Head of caudate nucleus (tissue), 42 donors: ENCODE data around the gene POLDIP3.

ENCODE experiments used
- DNase-seq, 42 donors: peaks; one replicate each; pipeline versions ENCODE4 v3.0.0 to v3.0.0-alpha.2; 2020 to 2021; ENCODE audit warnings: mixed read lengths in 7 of 42
- intact Hi-C: fragments of 100-400 bp; cut with DNase I; formaldehyde crosslinking; loops from one replicate; pipeline ENCODE4 v1.15.0; 2022

The POLDIP3 gene

DNA sequence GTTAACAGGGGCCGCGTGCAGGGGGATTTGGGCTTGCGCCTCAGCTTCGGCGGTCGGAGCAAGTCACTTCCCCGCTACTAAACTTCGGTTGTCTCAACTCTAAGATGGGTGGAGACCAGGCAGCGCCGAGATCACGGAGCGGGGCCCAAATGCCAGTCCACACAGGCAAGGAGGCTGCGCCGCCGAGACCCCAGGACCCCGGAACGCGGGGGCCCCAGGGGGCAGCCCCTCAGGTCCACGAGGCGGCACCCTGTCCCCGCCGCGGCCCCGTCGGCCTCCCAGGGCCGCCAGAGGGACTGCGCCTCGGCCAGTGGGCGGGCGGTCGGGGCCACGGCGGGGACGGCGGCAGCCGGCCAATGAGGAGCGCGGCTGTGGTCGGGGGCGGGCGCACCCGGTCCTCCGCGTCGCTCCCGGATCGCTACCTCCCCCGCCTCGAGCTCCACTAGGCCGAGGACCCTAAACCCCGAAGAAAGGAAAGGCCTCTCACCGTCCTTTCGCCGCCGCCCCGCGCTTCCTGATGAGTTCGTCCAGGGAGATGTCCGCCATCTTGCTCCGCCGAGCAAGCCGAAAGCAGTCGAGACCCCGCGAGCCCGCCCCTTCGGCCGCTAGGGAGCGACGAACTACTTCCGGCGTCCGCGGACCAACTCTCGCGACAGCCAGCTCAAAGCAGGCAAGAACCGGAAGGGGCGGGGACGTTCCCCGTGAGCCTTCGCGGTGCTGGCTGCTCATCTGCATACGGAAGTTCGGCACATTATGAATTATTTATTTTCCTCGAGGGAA, at the start of gene POLDIP3:
Gene POLDIP3, minus strand, starts transcription at position 572 of the 780 bp plus-strand sequence. Its CDS starts 26 bp downstream, at position 546.
- intact Hi-C loops: no loop called here

DNA sequence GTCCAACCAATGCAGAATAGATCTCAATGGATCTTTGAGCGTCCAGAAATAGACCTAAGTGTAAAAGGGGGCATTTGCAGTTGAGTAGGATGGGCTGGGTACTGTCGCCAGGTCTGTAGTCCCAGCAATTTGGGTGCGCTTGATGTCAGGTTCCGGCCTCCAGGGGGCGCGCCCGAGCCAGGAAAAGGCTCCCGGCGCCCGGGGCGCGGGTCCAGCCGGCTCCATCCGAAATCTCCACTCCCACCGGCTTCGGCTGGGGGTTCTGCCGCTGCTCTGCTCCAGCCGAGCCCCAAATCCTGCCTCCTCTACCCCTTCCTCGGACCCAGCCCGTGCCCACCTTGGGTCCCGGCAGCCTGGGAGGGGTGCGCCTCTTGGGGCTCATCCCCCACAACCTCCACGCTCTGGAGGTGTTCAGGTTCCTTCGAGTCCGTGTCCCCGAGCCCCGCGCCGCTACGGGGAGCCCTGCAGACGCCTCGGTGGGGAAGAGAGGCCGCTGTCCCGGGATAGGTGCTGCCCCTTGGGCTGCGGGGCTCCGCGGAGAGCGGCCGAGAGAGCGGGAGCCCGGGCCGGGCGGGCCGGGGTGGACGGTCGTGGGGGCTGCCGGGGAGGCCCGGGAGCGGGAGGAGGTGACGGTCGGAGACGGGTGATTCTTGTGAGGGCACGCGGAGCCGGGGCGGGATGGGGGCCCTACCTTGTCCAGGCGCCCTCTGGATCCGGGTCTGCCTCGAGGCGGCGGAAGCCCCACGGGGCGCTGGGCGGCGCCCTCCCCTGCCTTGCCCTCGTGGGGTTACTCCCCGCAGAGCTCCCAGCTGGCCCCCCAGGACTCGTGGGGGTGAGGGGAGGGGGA, 47.5 kb upstream of the POLDIP3 start:
- intact Hi-C loops: no loop called here
- DNase-seq: peak; percentile 64 to 92 (median 82)

More for the DNA sequence above, at the start of gene POLDIP3:
- peak; percentile 97 to 100 (median 99) for DNase-seq

GRCh38 chr22:42656578-42656977, 41.9 kb upstream of the POLDIP3 start:
- intact Hi-C loops: no loop called here
- no peak for DNase-seq

DNA sequence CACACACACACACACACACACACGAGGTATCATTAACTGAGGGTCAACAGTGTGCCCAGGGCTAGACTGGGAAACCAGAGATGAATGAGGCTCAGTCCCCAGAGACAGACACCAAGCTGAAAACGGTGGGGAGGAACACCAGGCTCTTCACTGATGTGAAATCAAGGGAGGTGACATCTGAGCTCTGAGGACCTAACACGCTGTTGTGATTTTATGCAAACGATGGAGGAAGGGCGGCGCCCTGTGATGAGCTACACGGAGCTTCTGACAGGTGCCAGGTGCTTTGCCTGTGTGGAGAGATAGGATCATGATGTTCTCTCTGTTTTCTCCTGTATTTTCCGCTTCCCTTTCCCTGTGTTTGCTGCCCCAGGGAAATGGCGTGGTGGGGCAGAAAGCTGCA, 41.0 kb upstream of the POLDIP3 start:
- intact Hi-C loops: no loop called here
- DNase-seq: peak in 1 of 42 donors; percentile 30

DNA sequence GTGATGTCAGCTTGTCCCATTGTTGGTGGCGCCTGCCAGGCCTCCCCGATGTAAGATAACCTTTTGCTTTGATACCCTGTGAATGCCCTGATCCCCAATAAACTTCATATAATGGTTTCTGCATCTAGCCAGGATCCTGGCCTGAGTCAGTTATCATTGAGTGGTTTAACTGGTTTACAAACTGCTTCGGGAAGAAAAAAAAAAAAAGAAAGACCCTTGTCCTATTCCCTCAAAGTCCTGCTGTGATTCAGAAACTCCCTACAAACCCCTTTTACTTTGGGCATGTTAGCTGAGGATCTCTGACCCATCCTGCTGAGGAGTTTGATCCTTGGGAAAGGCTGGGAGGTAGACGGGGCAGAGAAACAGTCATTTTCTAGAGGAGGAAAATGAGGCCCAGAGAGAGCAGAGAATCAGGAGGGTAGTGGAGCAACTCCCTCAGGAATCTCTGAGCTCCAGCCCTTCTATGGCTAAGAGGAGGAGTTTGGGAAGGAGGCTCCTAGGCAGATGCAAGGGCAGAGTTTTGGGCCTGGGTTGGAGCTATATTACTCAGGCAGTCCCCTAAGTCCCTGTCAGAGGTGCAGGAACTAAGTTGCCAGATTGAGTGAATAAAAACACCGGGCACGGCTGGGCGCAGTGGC, 39.9 kb upstream of the POLDIP3 start:
- no peak for DNase-seq
- intact Hi-C loops: no loop called here

- DNase-seq: no peak
- intact Hi-C loops: no loop called here
Observed at GRCh38 chr22:42653999-42654398, 39.3 kb upstream of the POLDIP3 start.

GRCh38 chr22:42651134-42651533, 36.5 kb upstream of the POLDIP3 start:
- DNase-seq: no peak
- intact Hi-C loops: no loop called here

DNA sequence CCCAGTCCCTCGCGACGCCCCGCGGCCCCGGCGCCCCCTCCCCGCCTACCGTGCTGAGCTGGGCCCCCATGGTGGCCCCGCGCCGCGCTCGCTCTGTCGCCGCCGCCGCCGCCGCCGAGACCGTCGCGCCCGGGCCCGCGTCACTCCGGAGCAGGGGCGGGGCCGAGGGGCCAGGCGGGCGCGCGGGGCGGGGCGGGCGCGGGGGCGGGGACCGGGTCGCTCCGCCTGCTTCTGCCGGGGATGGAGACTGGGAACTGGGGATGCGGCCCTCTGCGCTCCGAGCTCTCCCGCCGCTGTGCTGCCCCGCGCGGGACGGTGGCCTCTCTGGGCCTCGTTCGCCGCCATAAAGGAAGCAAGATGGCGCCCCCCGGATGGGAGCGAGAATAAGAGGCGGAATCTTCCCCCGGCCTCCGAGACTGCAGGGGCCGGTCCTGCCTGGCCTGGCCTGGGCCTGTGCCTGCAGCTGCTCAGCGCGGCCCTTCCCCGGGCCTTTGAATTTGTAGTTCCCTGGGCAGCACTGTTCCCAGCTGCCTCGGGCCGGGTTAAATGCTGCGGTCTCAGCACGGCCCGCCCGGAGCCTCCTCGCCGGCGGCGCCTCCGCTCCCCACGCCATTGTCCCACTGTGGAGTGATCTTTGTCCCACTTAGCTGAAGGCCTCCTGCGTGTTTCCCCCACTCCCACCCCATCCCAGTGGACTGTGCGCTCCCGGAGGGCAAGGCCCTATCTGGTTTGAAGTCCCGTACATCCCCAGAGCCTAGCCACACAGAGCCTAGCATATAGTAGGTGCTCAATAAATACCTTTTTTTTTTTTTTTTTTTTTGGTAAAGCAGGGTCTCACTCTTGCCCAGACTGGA, 34.8 kb upstream of the POLDIP3 start, which contains the start of gene CYB5R3:
Gene CYB5R3, minus strand, starts transcription at position 147 of the 854 bp plus-strand sequence. Its CDS starts 77 bp downstream, at position 70.
- intact Hi-C loops: no loop called here
- peak; percentile 52 to 94 (median 85) for DNase-seq

GRCh38 chr22:42648368-42649245, 33.9 kb upstream of the POLDIP3 start:
- intact Hi-C loops: no loop called here
- peak in 32 of 42 donors; percentile 3 to 64 (median 32) for DNase-seq

DNA sequence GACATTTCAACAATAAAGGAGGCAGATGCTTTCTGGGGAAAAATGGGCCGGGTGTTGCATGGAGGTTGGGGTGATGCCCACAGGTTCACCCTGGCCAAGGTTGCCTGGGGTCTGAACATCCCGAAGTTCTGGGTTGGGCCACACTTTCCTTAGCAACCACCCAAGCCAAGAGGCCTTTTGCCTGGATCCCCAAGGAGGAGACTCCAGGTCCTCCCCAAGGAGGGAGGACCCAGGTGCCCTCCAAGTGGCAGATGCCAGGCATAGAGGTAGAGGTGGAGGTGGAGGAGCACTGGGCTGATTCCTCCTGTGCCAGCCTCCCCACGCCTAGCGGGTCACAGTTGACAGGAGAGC, 33.3 kb upstream of the POLDIP3 start:
- intact Hi-C loops: no loop called here
- no peak for DNase-seq

DNA sequence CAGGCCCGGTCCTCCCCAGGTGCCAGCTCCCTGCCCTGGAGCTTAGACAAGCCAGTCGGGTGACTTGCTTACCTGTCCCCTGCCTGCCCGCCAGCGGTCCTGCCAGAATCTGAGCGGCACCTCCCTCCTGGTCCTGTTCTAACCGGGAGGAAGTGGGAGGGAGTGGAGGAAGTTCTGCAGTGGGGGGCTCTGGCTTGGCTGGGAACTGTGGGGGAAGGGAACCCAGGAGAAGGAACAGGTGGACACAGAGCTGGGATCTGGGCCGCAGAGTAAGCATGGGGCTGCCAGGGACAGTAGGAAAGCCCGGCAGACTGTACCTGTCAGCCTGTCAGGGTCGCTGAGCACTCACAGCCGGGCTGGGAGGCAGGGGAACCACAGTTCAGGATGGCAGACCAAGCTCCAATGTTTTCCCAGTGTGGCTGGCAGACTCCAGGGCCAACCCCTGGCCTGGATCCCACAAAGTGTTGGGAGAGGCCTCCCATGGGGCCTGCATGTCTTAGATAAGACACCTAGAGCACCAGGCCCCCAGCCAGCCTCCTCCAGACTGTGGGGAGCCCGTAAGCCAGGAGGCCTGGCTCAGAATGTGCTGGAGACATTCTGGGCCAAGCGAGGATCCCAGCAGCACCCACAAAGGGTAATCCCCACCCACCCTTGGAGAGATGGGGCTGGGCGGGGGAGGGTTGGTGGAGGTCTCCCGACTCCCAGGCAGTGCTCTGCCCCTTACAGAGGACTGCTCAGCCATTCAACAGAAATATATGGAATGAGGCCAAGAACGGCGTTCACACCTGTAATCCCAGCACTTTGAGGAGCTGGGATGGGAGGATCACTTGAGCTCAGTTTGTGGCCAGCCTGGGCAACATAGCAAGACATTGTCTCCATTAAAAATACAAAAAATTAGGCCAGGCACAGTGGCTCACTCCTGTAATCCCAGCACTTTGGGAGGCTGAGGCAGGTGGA, 32.2 kb upstream of the POLDIP3 start:
- intact Hi-C loops: no loop called here
- DNase-seq: no peak

DNA sequence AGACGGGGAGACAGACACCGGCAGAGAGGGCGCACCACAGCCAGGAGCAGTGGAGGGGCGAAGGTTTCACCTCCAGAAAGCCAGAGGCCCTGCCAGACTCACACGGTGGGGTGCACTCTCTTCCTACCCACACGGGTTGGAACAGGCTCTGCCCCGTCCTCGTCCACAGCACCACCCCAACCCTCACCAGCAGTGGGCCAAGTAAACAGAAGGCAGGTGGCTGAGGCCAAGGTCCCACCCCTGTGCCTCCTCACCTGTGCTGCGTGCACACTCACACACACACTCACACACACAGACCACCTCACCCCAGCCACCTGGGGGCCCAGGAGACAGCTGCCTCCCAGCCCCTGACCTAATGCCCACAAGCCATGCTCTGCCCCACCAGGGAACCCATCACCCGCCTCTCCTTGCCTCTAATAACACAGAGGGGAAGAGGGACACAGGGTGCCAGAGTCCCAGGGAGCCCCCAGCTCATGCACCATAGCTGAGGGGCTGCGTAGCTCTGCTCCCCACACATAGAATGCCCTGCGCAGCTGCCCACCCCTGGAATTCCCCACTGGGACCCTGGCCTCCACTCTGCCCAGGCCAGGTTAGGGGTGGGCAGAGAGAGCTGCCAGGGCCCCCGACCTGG, 31.4 kb upstream of the POLDIP3 start:
- intact Hi-C loops: no loop called here
- no peak for DNase-seq

- no peak for DNase-seq
- intact Hi-C loops: no loop called here
Observed at GRCh38 chr22:42645341-42645937, 30.8 kb upstream of the POLDIP3 start.

DNA sequence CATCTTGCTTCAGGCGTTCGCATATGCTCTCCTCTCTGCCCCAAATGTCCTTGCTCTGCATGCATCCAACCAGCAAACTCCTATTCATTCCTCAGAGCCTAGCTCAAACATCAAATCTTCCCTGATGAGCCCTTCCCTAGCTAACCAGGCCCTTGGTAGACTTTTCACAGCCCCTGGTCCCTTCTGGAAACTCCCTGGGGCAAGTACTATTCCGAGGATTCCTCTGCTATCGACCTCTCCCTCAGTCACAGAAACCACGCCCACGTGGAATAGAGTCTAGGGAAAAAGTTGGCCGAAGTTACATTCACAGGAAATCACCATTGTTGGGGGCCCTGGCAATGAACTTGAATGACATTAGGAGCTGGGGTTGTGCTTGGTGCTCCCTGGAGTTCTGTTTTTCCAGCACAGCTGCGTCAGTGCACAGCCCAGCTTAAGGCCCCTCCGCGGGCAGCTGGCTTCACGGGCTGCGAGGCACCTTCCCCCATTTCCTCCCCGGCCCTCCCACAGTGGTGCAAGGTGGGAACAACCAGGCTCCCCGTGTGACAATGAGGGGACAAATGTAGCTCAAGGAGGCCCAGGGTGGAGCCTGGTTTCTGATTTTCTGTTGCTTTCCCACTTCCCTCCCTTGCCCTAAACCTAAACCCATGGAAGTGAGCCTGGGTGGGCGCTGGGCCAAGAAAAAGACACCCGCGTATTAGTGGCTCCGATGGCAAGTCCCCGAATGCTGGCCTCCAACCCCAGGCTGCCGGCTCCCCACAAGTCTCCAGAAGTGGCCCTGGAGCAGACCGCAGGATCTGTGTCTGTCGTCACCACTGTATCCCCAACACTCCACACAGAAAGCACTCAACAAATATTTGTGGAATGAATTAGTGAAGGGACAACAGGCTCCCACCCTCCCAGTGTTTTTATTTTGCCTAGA, 30.0 kb upstream of the POLDIP3 start:
- intact Hi-C loops: no loop called here
- peak in 9 of 42 donors; percentile 27 to 66 (median 35) for DNase-seq
